Measurements from ENCODE around the gene TCEAL8. TPM values are rescaled to one million over a fixed set of nuclear protein-coding genes. Genes with fewer than 3 reads are reported as not detected.

Gene TCEAL8
- total and polyA plus RNA-seq, 2 experiments from 2014 or later: 97.7 to 104 TPM

DNA sequence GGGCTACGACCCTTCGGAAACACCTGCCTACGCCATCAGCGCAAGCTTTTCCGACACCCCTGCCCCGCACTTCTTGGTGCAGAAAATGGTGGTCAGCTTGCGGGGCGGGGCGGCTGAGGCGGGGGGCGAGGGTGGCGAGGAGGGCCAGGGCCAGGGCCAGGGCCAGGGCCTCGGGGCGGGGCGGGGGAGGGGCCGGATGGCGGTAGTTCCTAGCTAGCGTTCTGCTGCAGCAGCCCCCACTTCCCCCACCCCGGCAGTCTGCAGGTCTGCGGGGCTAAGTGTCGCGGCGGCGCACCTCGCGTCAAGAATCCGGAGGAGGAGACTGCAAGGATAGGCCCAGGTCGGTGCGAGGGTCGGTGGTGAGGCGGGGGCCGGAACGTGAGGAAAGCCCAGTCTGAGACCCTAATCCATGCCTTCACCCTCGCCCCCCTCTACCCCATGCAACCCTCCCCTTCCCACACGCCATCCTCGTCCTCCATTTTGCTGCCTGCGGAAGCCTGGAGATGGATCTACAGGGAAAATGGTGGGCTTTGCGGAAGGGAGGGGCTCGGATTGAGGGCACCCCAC lies 39.4 kb downstream of the TCEAL8 start:
- H3K79me2 ChIP-seq (ENCODE audit: insufficient read depth): no peaks in the 10 kb centered on the region
- 37 to 100% methylated on average over 1 to 21 of the region's 39 CpGs for WGBS, 2 experiments (ENCODE audit: low coverage in 1 of 2, low lambda C conversion rate in 2 of 2, missing lambda C conversion rate in 2 of 2)
- H3K4me2 ChIP-seq (ENCODE audit: unreplicated experiment): no peak overlapping the region
- H3K4me3 ChIP-seq: peak overlapping the region; percentile 65
- H3K9me3 ChIP-seq (ENCODE audit: low read depth): no peaks in the 10 kb centered on the region
- H4K20me1 ChIP-seq (ENCODE audit: insufficient read depth): no peaks in the 10 kb centered on the region
- H3K4me1 ChIP-seq (ENCODE audit: insufficient read depth): no peaks in the 10 kb centered on the region
- in situ Hi-C loops (cut with MboI): loop anchor here (25.0 kb wide), 1 partner anchor 247 kb away; no protein-coding TSS in a partner anchor
- DNase-seq: no peak
- H3K9me2 ChIP-seq (ENCODE audit: insufficient read depth): no peaks in the 10 kb centered on the region
- H2AFZ ChIP-seq: peak overlapping the region; percentile 76
- H3K9ac ChIP-seq: peak overlapping the region; percentile 47
- TF ChIP-seq EZH2 (IDR thresholded peaks at IDR 0.05; ENCODE audit: insufficient read depth, poor library complexity, severe bottlenecking) (no peak), EZH2phosphoT487 (IDR thresholded peaks at IDR 0.05; ENCODE audit: insufficient read depth, low read depth) (no peak)
- no peak overlapping the region for H3K27ac ChIP-seq
- no peaks in the 10 kb centered on the region for H3K36me3 ChIP-seq (ENCODE audit: low read depth)
- H3K27me3 ChIP-seq (replicated peaks; ENCODE audit: insufficient read depth): no peaks in the 10 kb centered on the region
- H3F3A ChIP-seq (ENCODE audit: insufficient read depth): no peaks in the 10 kb centered on the region

DNA sequence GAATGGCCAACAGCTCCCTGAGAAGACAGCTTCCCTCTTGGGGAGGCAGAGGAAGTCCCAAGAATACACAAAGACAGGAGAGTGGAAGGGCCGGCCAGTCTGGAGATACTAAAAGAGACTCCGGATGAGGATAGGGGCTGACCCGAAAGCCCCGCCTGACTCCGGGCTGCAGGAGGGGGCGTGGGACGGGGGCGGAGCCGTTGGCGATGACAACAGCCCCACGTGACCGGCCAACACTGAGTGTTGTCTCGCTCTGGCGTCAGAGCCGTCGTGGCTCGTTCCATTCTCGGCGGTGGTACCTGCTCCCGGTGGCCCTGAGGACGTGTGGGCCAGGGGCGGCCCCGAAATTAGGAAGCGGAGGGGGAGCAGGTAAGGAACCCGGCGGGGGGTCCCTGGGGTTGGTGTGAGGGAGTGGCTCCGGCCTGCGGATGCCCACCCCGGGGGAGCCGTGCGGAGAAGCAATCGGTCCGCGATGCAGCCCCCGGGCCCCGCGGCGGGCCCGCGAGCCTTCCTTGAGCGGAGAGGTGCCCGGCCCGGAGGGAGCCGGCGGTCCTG lies 40.0 kb downstream of the TCEAL8 start, which contains the start of gene BEX4:
Gene BEX4, plus strand, starts transcription at position 239 of the 555 bp plus-strand sequence. CDS start 1,046 bp downstream, outside the sequence.
- H3K4me1 ChIP-seq (ENCODE audit: insufficient read depth): no peaks in the 10 kb centered on the region
- no peaks in the 10 kb centered on the region for H3K9me3 ChIP-seq (ENCODE audit: low read depth)
- peak within 1 kb of the TSS; percentile 76 for H2AFZ ChIP-seq
- no peak within 1 kb of the TSS for H3K27ac ChIP-seq
- H4K20me1 ChIP-seq (ENCODE audit: insufficient read depth): no peaks in the 10 kb centered on the region
- H3K4me2 ChIP-seq (ENCODE audit: unreplicated experiment): peak within 1 kb of the TSS; percentile 45
- H3K9me2 ChIP-seq (ENCODE audit: insufficient read depth): no peaks in the 10 kb centered on the region
- no peaks in the 10 kb centered on the region for H3K36me3 ChIP-seq (ENCODE audit: low read depth)
- TF ChIP-seq EZH2 (IDR thresholded peaks at IDR 0.05; ENCODE audit: insufficient read depth, poor library complexity, severe bottlenecking) (no peak), EZH2phosphoT487 (IDR thresholded peaks at IDR 0.05; ENCODE audit: insufficient read depth, low read depth) (no peak)
- no peaks in the 10 kb centered on the region for H3K79me2 ChIP-seq (ENCODE audit: insufficient read depth)
- H3K4me3 ChIP-seq: peak within 1 kb of the TSS; percentile 65
- in situ Hi-C loops (cut with MboI): loop anchor here (25.0 kb wide), 1 partner anchor 247 kb away; no protein-coding TSS in a partner anchor
- WGBS, 2 experiments (ENCODE audit: low coverage in 1 of 2, low lambda C conversion rate in 2 of 2, missing lambda C conversion rate in 2 of 2): 0 to 2% methylated on average over 6 to 25 of the region's 45 CpGs
- H3K27me3 ChIP-seq (replicated peaks; ENCODE audit: insufficient read depth): no peaks in the 10 kb centered on the region
- peak within 1 kb of the TSS; percentile 47 for H3K9ac ChIP-seq
- peak; percentile 71 for DNase-seq
- H3F3A ChIP-seq (ENCODE audit: insufficient read depth): no peaks in the 10 kb centered on the region

DNA sequence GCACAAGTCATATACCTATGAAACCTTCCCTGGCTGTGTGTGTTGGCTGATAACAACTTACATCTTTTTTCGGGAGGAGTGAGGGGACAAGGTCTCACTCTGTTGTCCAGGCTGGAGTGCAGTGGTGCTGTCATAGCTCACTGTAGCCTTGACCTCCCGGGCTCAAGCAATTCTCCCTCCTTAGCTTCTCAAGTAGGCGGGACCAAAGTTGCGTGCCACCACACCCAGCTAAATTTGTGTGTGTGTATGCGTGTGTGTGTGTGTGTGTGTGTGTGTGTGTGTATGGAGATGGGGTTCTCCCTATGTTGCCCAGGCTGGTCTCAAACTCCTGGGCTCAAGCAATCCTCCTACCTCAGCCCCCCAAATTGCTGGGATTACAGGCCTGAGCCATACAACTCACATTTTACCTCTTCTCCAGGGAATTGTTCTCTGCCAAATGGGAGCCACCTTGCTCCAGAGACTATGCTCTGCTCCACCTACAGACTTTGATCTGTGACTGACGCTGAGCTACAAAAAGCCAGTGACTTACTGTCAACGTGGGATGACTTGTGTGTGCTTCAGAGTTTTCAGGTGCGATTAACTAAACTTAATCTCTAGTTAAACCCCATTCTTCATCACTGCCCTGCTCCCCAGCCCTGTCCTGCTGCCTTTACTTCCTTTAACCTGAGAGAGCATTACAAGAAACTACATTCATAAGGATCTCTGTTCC lies 42.1 kb downstream of the TCEAL8 start:
- no peak overlapping the region for H3K4me3 ChIP-seq
- 79 to 83% methylated on average over 4 to 7 of the region's 8 CpGs for WGBS, 2 experiments (ENCODE audit: low coverage in 1 of 2, low lambda C conversion rate in 2 of 2, missing lambda C conversion rate in 2 of 2)

DNA sequence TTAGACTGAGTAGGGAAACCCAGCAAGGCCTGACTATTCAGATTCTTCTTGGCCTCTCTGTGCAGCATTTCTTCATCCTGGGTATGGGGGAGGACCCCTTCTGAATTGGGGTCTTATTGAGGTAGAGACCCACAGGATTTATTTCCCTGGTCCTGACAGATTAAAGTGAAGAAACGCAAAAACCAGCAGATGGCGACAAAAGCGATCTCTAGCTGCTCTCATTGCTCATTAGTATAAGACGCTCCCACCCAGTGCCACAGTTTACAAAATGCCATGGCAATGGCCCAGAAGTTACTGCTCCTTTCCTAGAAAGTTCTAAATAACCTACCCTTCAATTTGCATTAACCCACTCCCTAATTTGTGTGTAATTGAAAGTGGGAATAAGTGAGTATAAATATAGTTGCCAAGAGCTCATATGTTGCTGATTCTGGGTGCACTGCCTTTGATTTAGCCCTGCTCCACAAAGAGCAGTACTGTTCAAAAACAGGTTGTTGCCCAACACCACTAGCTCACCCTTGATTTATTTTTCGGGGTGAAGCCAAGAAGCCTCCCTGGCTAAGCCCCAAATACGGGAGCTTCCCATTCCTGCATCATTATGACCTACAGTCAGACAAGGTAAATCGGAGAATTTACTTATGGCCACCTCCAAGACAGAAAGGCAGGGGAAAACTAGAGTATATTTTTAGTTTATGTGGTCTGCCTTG lies 43.8 kb downstream of the TCEAL8 start:
- no peak overlapping the region for H2AFZ ChIP-seq
- H3F3A ChIP-seq (ENCODE audit: insufficient read depth): no peaks in the 10 kb centered on the region
- H3K9me2 ChIP-seq (ENCODE audit: insufficient read depth): no peaks in the 10 kb centered on the region
- no peak overlapping the region for H3K4me3 ChIP-seq
- H3K9ac ChIP-seq: no peak overlapping the region
- WGBS, 2 experiments (ENCODE audit: low coverage in 1 of 2, low lambda C conversion rate in 2 of 2, missing lambda C conversion rate in 2 of 2): 16 to 17% methylated on average over 7 of the region's 7 CpGs
- H3K36me3 ChIP-seq (ENCODE audit: low read depth): no peaks in the 10 kb centered on the region
- no peak overlapping the region for H3K27ac ChIP-seq
- in situ Hi-C loops (cut with MboI): loop anchor here (25.0 kb wide), 1 partner anchor 251 kb away; no protein-coding TSS in a partner anchor
- peak; percentile 58 for DNase-seq
- no peaks in the 10 kb centered on the region for H4K20me1 ChIP-seq (ENCODE audit: insufficient read depth)
- H3K4me2 ChIP-seq (ENCODE audit: unreplicated experiment): no peak overlapping the region
- H3K79me2 ChIP-seq (ENCODE audit: insufficient read depth): no peaks in the 10 kb centered on the region
- H3K9me3 ChIP-seq (ENCODE audit: low read depth): no peaks in the 10 kb centered on the region
- H3K4me1 ChIP-seq (ENCODE audit: insufficient read depth): no peaks in the 10 kb centered on the region
- TF ChIP-seq EZH2phosphoT487 (IDR thresholded peaks at IDR 0.05; ENCODE audit: insufficient read depth, low read depth) (no peak), EZH2 (IDR thresholded peaks at IDR 0.05; ENCODE audit: insufficient read depth, poor library complexity, severe bottlenecking) (no peak)
- H3K27me3 ChIP-seq (replicated peaks; ENCODE audit: insufficient read depth): no peaks in the 10 kb centered on the region

More for the DNA sequence above, 42.1 kb downstream of the TCEAL8 start:
- Histone ChIP-seq H3K9ac (no peak overlapping the region), H3K27ac (no peak overlapping the region), H3K79me2 (ENCODE audit: insufficient read depth) (no peaks in the 10 kb centered on the region), H3K4me1 (ENCODE audit: insufficient read depth) (no peaks in the 10 kb centered on the region), H2AFZ (no peak overlapping the region), H3F3A (ENCODE audit: insufficient read depth) (no peaks in the 10 kb centered on the region), H3K4me2 (ENCODE audit: unreplicated experiment) (no peak overlapping the region), H4K20me1 (ENCODE audit: insufficient read depth) (no peaks in the 10 kb centered on the region), H3K9me3 (ENCODE audit: low read depth) (no peaks in the 10 kb centered on the region), H3K36me3 (ENCODE audit: low read depth) (no peaks in the 10 kb centered on the region), H3K9me2 (ENCODE audit: insufficient read depth) (no peaks in the 10 kb centered on the region), H3K27me3 (replicated peaks; ENCODE audit: insufficient read depth) (no peaks in the 10 kb centered on the region)
- in situ Hi-C loops (cut with MboI): loop anchor here (25.0 kb wide), 1 partner anchor 249 kb away; no protein-coding TSS in a partner anchor
- TF ChIP-seq EZH2phosphoT487 (IDR thresholded peaks at IDR 0.05; ENCODE audit: insufficient read depth, low read depth) (no peak), EZH2 (IDR thresholded peaks at IDR 0.05; ENCODE audit: insufficient read depth, poor library complexity, severe bottlenecking) (no peak)
- no peak for DNase-seq
